Gastrocnemius medialis (tissue), 4 donors: ENCODE data around the gene CA10. TPM values are rescaled to one million over a fixed set of nuclear protein-coding genes. Genes with fewer than 3 reads are reported as not detected.

Experiments used
- ATAC-seq, 2 donors: fragments of 150-250 bp; one replicate each; pipeline ENCODE4 v1.9.1; 2016
- DNase-seq, 2 donors: peaks; one replicate each; pipeline ENCODE4 v3.0.0-alpha.2; 2019
- H3K27ac ChIP-seq, 4 donors: fragments of 200-600 bp; sonication (generic); 1 replicate in 1 of 4; 2 replicates in 3 of 4; pipeline ENCODE4 v1.5.1; 2016 to 2018; ENCODE audit warnings: mild to moderate bottlenecking in 2 of 4, moderate library complexity in 1 of 4
- H3K27me3 ChIP-seq, 3 donors: fragments of 200-600 bp; sonication (generic) in 2 of 3; 1 replicate in 1 of 3; 2 replicates in 2 of 3; pipeline versions ENCODE4 v1.5.1 to v1.6.0; 2016 to 2019; ENCODE audit warnings: mild to moderate bottlenecking in 1 of 3, moderate library complexity in 1 of 3
- H3K36me3 ChIP-seq, 2 donors: fragments of 200-600 bp; sonication (generic) in 1 of 2; one replicate each; pipeline ENCODE4 v1.5.1; 2017 to 2018
- H3K4me1 ChIP-seq, 2 donors: fragments of 200-600 bp; sonication (generic) in 1 of 2; one replicate each; pipeline ENCODE4 v1.5.1; 2016 to 2017; ENCODE audit warnings: mild to moderate bottlenecking in 2 of 2
- H3K4me3 ChIP-seq, 4 donors: fragments of 200-600 bp; sonication (generic) in 3 of 4; 1 replicate in 1 of 4; 2 replicates in 3 of 4; pipeline ENCODE4 v1.5.1; 2016 to 2019; ENCODE audit warnings: mild to moderate bottlenecking in 2 of 4
- H3K9me3 ChIP-seq, 3 donors: fragments of 200-600 bp; sonication (generic) in 2 of 3; 1 replicate in 1 of 3; 2 replicates in 2 of 3; pipeline ENCODE4 v1.5.1; 2016 to 2019
- POLR2A ChIP-seq, 2 donors: fragments of 450-650 bp; IDR thresholded peaks; one replicate each; pipeline ENCODE4 v1.6.1; 2017; ENCODE audit warnings: antibody characterized with exemption in 2 of 2, mild to moderate bottlenecking in 2 of 2, moderate library complexity in 2 of 2
- in situ Hi-C, 4 donors: fragments of 200-750 bp; cut with MboI; loops; one replicate each; pipeline versions ENCODE4 v1.15.0 to v1.8.0; 2017; ENCODE audit warnings: low sequenced_read_pairs in 4 of 4
- intact Hi-C: fragments of 100-400 bp; cut with DNase I; formaldehyde crosslinking; loops from one replicate; pipeline ENCODE4 v1.15.1; 2023; ENCODE audit warnings: low total_unique reads
- total RNA-seq, 4 donors: library from RNA; depleted of rRNA; stranded (reverse); fragments of >200 nt; gene quantifications; one replicate each; pipeline versions ENCODE4 v1.1.0 to v1.2.3, GENCODE V29; 2016
- TF ChIP-seq, protein P1 (sequence below), 5 experiments: fragments of 450-650 bp in 3 of 5; fragments of 200-600 bp in 2 of 5; sonication (generic) in 2 of 5; IDR thresholded peaks in 4 of 5; conservative IDR thresholded peaks in 1 of 5; 1 replicate in 4 of 5; 2 replicates in 1 of 5; pipeline ENCODE4 v1.5.1; 2016 to 2019; ENCODE audit warnings: antibody characterized with exemption in 5 of 5, mild to moderate bottlenecking in 3 of 5, moderate library complexity in 3 of 5

Gene CA10
- total RNA-seq, 4 donors from 2014 or later, result not detected

DNA sequence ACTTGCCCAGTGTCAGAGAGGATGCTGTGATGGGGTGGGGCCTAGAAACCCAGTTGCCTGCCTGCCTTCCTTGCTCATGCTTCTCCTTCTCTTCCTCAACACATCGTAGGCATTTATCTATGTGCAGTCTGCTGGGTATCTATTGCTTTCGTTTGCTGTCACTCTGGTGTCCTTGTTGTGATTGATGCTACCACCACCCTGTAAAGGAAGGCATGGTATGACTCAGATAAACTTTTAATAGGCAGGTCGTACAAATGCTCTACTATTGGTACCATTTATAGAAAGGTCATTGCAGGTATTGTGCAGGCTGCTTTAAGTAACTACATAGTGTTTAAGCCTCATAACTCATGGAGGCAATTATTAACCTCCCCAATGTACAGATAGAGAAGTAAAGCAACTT, 529.3 kb downstream of the CA10 start:
- Histone ChIP-seq H3K9me3 (no peaks in the 10 kb centered on the region), H3K36me3 (no peaks in the 10 kb centered on the region), H3K27me3 (no peaks in the 10 kb centered on the region), H3K4me3 (peak overlapping the region in 1 of 4 donors; percentile 5), H3K4me1 (peaks cover 23 to 25% of the 10 kb centered on the region in 2 donors), H3K27ac (peak overlapping the region; percentile 73 to 89 (median 79))
- ATAC-seq (peak; percentile 66 to 86), DNase-seq (peak in 1 of 2 donors; percentile 14)
- intact Hi-C loops (no loop called here), in situ Hi-C loops (no loop called here)
- TF ChIP-seq, protein P1, sequence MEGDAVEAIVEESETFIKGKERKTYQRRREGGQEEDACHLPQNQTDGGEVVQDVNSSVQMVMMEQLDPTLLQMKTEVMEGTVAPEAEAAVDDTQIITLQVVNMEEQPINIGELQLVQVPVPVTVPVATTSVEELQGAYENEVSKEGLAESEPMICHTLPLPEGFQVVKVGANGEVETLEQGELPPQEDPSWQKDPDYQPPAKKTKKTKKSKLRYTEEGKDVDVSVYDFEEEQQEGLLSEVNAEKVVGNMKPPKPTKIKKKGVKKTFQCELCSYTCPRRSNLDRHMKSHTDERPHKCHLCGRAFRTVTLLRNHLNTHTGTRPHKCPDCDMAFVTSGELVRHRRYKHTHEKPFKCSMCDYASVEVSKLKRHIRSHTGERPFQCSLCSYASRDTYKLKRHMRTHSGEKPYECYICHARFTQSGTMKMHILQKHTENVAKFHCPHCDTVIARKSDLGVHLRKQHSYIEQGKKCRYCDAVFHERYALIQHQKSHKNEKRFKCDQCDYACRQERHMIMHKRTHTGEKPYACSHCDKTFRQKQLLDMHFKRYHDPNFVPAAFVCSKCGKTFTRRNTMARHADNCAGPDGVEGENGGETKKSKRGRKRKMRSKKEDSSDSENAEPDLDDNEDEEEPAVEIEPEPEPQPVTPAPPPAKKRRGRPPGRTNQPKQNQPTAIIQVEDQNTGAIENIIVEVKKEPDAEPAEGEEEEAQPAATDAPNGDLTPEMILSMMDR (IDR thresholded peaks at IDR 0.05 in 4 of 5, conservative IDR thresholded peaks at IDR 0.05 in 1 of 5), result no peak
- TF ChIP-seq POLR2A (IDR thresholded peaks at IDR 0.05), result no peak

DNA sequence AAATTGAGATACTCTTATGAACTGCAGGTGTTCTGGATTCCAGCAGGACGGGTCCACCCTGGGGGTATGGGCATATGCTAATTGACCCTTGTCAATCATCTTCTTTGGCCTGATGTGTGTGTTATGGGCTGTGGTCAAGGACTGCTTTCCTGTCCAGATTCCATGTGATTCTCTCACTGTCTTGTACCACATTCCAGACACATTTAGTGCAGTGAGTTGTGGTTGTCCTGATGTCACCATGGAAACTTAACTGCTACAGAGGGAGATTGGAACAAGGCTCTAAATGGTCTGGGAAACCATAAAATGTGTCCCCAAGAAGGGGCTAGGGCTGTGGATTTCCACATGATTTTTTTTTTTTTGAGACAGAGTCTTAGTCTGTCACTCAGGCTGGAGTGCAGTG, 530.7 kb downstream of the CA10 start:
- Histone ChIP-seq H3K27ac (no peak overlapping the region), H3K36me3 (no peaks in the 10 kb centered on the region), H3K9me3 (no peaks in the 10 kb centered on the region), H3K27me3 (no peaks in the 10 kb centered on the region), H3K4me1 (peaks cover 22% of the 10 kb centered on the region in 2 donors), H3K4me3 (no peak overlapping the region)
- ATAC-seq (no peak), DNase-seq (no peak)
- in situ Hi-C loops, result no loop called here
- TF ChIP-seq, protein P1 (IDR thresholded peaks at IDR 0.05 in 4 of 5, conservative IDR thresholded peaks at IDR 0.05 in 1 of 5), result no peak
- TF ChIP-seq POLR2A (IDR thresholded peaks at IDR 0.05), result no peak
- intact Hi-C loops, result no loop called here

DNA sequence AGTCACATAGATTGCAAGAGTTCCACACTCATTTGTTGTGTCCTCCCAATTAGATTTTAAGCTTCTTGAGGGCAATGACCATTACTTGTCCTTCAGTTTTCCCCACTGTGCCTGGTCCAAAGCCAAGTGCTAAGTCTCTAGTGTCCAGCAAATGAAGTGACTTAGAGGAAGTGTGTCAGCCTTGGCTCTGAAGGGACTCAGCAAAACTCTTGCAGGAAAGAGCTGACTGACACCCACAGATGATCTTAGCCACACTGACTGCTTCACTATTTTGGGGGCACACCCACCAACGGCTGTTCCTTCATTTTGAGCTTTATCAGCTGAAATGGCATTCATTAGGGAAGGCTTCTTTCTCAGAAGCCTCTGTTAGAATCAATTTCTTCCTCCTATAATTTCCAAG, 540.0 kb downstream of the CA10 start:
- in situ Hi-C loops, result no loop called here
- H3K9me3 ChIP-seq, result no peaks in the 10 kb centered on the region
- no peaks in the 10 kb centered on the region for H3K27me3 ChIP-seq
- H3K4me3 ChIP-seq, result no peak overlapping the region
- no peaks in the 10 kb centered on the region for H3K4me1 ChIP-seq
- intact Hi-C loops, result no loop called here
- no peak for TF ChIP-seq POLR2A (IDR thresholded peaks at IDR 0.05)
- TF ChIP-seq, protein P1 (IDR thresholded peaks at IDR 0.05 in 4 of 5, conservative IDR thresholded peaks at IDR 0.05 in 1 of 5), result no peak
- no peaks in the 10 kb centered on the region for H3K36me3 ChIP-seq
- no peak for DNase-seq
- H3K27ac ChIP-seq, result no peak overlapping the region
- ATAC-seq, result no peak

DNA sequence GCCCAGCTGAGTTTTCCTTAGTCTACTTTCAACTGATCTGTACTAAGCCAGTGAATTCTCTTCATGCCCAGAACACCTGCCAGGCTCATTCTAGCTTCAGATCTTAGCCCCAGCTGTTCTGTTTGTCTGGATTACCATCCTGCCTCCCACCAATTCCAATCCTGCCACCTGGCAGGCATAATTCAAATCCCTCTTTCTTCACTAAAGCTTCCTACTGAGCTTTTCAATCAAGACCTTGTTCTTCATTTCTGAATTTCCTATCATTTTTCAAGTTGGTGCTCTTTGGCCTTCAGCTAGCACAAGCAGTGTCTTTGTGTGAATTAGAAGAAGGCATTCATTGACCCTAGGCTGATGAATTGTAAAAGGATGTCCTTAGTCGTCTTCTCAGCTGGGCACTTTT, 540.5 kb downstream of the CA10 start:
- Histone ChIP-seq H3K36me3 (no peaks in the 10 kb centered on the region), H3K27ac (no peak overlapping the region), H3K9me3 (no peaks in the 10 kb centered on the region), H3K4me3 (no peak overlapping the region), H3K4me1 (no peaks in the 10 kb centered on the region), H3K27me3 (no peaks in the 10 kb centered on the region)
- in situ Hi-C loops (no loop called here), intact Hi-C loops (no loop called here)
- DNase-seq, result no peak
- no peak for ATAC-seq
- TF ChIP-seq POLR2A (IDR thresholded peaks at IDR 0.05), result no peak
- TF ChIP-seq, protein P1 (IDR thresholded peaks at IDR 0.05 in 4 of 5, conservative IDR thresholded peaks at IDR 0.05 in 1 of 5), result no peak

DNA sequence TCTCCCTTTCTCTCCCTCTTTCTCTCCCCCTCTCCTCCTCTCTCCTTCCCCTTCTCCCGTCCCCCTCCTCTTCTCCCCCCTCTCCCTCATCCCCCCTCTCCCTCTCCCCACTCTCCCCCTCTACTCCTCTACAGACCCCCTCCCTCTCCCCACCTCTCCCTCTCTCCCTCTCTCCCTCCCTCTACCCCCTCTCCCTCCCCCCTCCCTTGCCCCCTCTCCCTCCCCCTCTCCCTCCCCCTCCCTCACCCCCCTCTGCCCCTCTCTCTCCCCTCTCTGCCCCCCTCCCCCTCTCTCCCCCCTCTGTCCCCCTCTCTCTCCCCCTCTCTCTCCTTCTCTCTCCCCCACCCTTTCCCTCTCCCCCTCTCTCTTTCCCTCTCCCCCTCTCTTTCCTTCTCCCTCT, 545.3 kb downstream of the CA10 start:
- in situ Hi-C loops, result no loop called here

More for the DNA sequence above, 545.3 kb downstream of the CA10 start:
- no peaks in the 10 kb centered on the region for H3K9me3 ChIP-seq
- ATAC-seq, result no peak
- no peaks in the 10 kb centered on the region for H3K27me3 ChIP-seq
- H3K4me3 ChIP-seq, result no peak overlapping the region
- no peaks in the 10 kb centered on the region for H3K4me1 ChIP-seq
- no peak for DNase-seq
- TF ChIP-seq POLR2A (IDR thresholded peaks at IDR 0.05), result no peak
- TF ChIP-seq, protein P1 (IDR thresholded peaks at IDR 0.05 in 4 of 5, conservative IDR thresholded peaks at IDR 0.05 in 1 of 5), result no peak
- no peak overlapping the region for H3K27ac ChIP-seq
- intact Hi-C loops, result no loop called here
- no peaks in the 10 kb centered on the region for H3K36me3 ChIP-seq
